ENCODE data around the gene UNG.

- TF ChIP-seq CTCF (IDR thresholded peaks at IDR 0.05; ENCODE audit: poor library complexity, severe bottlenecking) (no peak), POLR2AphosphoS5 (IDR thresholded peaks at IDR 0.05) (no peak), REST (IDR thresholded peaks at IDR 0.05; ENCODE audit: borderline replicate concordance) (no peak), TAF1 (IDR thresholded peaks at IDR 0.05; ENCODE audit: low read depth) (no peak), EZH2 (IDR thresholded peaks at IDR 0.05; ENCODE audit: borderline replicate concordance, insufficient read depth, low read length, poor library complexity, severe bottlenecking) (no peak), RAD21 (conservative IDR thresholded peaks at IDR 0.05) (no peak), SMC3 (conservative IDR thresholded peaks at IDR 0.05; ENCODE audit: poor library complexity) (no peak)
Measured at GRCh38 chr12:109115758-109116610, 18.6 kb downstream of the UNG start, which contains the start of gene ACACB.

Measured in neural cell (in vitro differentiated cells).